Superior temporal gyrus (tissue), 1 donor: Measurements from ENCODE around the gene SH3D21.

Experiments
- DNase-seq: peaks from one replicate; pipeline ENCODE4 v3.0.0-alpha.2; 2016; ENCODE audit errors: extremely low spot score

Gene SH3D21

GRCh38 chr1:36303650-36304360, 2.4 kb upstream of the SH3D21 start:
- no peak for DNase-seq

- no peak for DNase-seq
Observed at GRCh38 chr1:36304521-36304920, 1.6 kb upstream of the SH3D21 start.

GRCh38 chr1:36304970-36305914, 926 bp upstream of the SH3D21 start:
- no peak for DNase-seq

GRCh38 chr1:36305915-36306209, 306 bp upstream of the SH3D21 start:
- no peak for DNase-seq

- DNase-seq: peak; percentile 88
Observed at GRCh38 chr1:36306902-36307456, 811 bp downstream of the SH3D21 start.

GRCh38 chr1:36307601-36308330, 1.6 kb downstream of the SH3D21 start:
- DNase-seq: no peak

GRCh38 chr1:36309397-36309796, 3.2 kb downstream of the SH3D21 start:
- no peak for DNase-seq

- no peak for DNase-seq
Observed at GRCh38 chr1:36320291-36320761, 14.2 kb downstream of the SH3D21 start.

- DNase-seq: no peak
Observed at GRCh38 chr1:36320767-36321118, 14.6 kb downstream of the SH3D21 start.

GRCh38 chr1:36321119-36321951, 15.2 kb downstream of the SH3D21 start:
- no peak for DNase-seq

- no peak for DNase-seq
Observed at GRCh38 chr1:36322041-36322785, 16.0 kb downstream of the SH3D21 start.

GRCh38 chr1:36322786-36323635, 16.8 kb downstream of the SH3D21 start:
- no peak for DNase-seq

GRCh38 chr1:36323636-36324352, 17.6 kb downstream of the SH3D21 start, which contains the start of gene EVA1B:
Gene EVA1B, minus strand, starts transcription at chr1:36323645. Its CDS starts 608 bp downstream, at chr1:36323037.
- no peak for DNase-seq

- no peak for DNase-seq
Observed at GRCh38 chr1:36324353-36324703, 18.2 kb downstream of the SH3D21 start.

- DNase-seq: no peak
Observed at GRCh38 chr1:36326499-36326898, 20.3 kb downstream of the SH3D21 start.

- DNase-seq: no peak
Observed at GRCh38 chr1:36327421-36328087, 21.4 kb downstream of the SH3D21 start.

GRCh38 chr1:36328088-36328480, 21.9 kb downstream of the SH3D21 start:
- DNase-seq: no peak

- no peak for DNase-seq
Observed at GRCh38 chr1:36328713-36329112, 22.5 kb downstream of the SH3D21 start.
